DMS53 treated with DMSO at 0.1 percent for 48 hours (cell line): ENCODE measurements around the gene GYS1.

Experiments
- DNase-seq: peaks from one replicate; lab custom pipeline; 2025; ENCODE audit not compliant: unreplicated experiment; lab: John Stamatoyannopoulos, UW

GYS1 gene

DNA sequence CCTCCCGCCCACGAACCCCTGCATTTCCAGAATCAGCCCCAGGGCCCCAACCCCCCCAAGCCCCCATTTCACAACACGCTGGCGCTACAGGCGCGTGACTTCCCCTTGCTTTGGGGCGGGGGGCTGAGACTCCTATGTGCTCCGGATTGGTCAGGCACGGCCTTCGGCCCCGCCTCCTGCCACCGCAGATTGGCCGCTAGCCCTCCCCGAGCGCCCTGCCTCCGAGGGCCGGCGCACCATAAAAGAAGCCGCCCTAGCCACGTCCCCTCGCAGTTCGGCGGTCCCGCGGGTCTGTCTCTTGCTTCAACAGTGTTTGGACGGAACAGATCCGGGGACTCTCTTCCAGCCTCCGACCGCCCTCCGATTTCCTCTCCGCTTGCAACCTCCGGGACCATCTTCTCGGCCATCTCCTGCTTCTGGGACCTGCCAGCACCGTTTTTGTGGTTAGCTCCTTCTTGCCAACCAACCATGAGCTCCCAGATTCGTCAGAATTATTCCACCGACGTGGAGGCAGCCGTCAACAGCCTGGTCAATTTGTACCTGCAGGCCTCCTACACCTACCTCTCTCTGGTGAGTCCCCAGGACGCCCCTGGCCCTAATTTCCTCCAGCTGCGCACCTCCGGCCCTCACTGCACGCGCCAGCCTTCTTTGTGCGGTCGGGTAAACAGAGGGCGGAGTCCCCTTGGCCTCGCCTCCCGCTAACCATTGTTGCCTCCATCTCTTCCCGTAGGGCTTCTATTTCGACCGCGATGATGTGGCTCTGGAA, 27.9 kb downstream of the GYS1 start, which contains the start of gene FTL:
TSS of gene FTL (plus strand) at position 270 of the 766 bp plus-strand sequence. CDS start at position 469, 199 bp downstream.
- peak; percentile 81 for DNase-seq

- peak; percentile 36 for DNase-seq
These were observed 28.7 kb downstream of the GYS1 start for GRCh38 chr19:48964205-48965039.

DNA sequence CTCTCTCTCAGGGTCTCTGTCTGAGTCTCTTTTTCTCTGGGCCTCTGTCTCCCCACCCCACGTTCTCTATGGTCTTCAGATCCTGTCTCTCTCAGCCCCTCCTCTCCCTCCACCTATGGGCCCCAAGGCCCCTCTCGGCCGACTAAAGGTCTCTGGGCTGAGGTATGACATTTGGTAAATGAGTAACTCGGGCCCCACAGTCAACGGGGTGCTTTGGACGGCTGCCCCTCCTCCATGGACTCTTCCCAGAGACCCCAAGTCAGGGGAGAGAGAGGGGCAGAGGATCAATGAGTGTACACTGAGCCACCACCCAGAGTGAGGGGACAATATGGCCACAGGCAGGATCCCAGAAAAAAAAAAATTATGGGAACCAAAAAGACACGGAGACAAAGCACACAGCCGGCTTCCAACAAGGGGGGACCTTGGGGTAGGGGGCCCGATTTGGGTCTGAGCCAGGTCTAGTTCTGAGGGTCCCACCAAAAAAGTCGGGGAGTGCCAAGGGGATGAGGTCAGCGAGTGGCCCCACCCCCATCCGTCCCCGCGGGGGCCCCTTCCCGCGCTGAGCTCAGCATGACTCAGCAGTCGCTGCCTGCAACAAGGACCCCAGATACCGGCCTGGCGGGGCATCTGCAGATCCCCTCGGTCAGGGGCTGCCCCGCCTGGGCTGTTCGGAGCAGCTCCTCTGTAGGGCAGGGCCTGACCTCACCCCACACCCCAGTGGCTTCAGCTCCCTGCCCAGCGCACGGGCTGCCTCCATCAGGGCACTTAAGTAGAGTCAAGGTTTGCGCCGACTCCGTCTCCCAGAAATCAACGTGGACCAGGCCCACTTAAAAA, 29.5 kb downstream of the GYS1 start:
- DNase-seq = peak; percentile 12

- DNase-seq = no peak
These were observed 30.3 kb downstream of the GYS1 start for GRCh38 chr19:48962849-48963165.

DNA sequence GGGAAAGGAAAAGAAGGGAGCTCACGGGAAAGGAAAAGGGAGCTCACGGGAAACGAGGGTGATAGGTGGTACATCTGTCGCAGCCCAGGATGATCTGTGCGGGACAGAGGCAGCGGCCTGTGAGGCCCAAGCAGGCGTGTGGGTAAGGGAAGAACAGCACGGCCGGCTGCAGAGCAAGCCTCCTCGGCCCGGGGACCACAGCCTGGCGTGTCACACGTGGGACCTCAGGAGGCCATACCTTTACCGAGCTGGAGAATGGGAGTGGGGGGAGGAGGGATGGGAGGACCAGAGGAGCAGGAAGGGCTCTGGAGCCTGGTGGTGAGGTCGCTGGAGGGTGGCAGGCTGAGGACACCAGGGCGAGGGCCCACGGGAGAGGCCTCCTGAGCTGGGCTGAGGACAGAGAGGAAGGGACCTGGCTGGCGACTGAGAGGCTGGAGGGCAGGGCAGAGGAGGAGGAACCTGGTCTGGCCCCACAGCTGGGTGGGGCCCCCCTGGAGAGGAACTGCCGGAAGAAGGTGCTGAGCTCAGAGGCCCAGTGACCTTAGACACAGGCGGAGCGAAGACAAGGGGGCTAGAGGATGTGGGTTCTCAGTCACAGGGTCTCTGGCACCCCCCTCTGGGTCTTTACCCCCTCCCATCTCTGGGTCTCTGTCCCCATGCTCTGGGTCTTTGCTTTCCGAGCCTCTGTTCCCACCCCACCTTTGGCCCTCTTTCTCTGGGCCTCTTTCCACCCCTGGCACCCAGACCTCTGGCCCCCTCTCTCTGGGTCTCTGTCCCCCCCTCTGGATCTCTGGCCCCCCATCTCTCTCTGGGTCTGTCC, 30.9 kb downstream of the GYS1 start:
- peak; percentile 73 for DNase-seq

DNA sequence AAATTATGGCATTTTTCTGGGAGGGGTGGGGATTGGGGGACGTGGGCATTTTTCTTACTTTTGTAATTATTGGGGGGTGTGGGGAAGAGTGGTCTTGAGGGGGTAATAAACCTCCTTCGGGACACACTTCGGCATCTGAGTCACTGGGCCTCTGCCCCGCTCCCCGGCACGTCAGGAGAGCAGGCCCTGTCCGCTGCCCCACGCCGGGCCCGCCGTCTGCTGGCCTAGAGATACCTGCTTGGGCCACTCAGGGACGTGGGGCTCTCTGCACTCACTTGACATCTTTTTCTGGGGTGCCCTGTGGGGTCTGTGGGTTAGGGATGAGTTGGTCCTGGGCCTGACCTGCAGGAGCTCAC, 31.5 kb downstream of the GYS1 start:
- no peak for DNase-seq

DNA sequence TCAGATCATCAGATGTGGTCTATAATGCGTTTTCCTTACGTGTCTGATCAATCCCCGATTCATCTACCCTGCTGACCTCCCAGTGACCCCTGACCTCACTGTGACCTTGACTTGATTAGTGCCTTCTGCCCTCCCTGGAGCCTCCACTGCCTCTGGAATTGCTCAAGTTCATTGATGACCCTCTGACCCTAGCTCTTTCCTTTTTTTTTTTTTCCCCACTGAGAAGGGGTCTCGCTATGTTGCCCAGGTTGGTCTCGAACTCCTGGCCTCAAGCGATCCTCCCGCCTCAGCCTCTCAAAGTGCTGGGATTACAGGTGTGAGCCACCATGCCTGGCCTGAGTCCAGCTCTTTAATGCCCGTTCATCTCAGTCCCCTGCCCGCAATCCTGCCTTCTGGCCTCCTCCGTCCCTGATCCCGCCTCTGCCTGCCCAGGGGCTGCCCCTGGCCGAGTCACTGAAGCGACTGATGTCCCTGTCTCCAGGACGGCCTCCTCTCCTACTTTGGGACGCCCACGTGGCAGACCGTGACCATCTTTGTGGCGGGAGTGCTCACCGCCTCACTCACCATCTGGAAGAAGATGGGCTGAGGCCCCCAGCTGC, 32.0 kb downstream of the GYS1 start:
- DNase-seq = no peak

- no peak for DNase-seq
These were observed 33.5 kb downstream of the GYS1 start for GRCh38 chr19:48959341-48960239.

DNA sequence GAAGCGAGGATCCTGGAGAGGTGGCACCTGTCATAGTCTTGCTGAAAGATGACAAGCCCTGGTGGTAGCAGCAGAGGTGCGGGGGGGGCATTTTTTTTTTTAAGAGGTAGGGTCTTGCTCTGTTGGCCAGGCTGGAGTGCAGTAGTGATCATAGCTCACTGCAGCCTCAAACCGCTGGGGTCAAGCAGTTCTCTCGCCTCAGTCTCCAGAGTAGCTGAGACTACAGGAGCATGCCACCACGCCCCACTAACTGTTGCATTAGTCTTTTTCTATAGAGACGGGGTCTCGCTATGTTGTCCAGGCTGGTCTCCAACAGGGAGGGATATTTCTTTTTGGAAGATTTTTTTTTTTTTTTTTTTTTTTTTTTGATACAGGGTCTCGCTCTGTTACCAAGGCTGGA, 35.1 kb downstream of the GYS1 start:
- DNase-seq = no peak

GRCh38 chr19:48955308-48955958, 37.7 kb downstream of the GYS1 start:
- DNase-seq = no peak

GRCh38 chr19:48954595-48955307, 38.4 kb downstream of the GYS1 start, which contains the start of gene BAX:
Gene BAX, plus strand, starts transcription at chr19:48954875. Its CDS starts 54 bp downstream, at chr19:48954929.
- peak; percentile 94 for DNase-seq

DNA sequence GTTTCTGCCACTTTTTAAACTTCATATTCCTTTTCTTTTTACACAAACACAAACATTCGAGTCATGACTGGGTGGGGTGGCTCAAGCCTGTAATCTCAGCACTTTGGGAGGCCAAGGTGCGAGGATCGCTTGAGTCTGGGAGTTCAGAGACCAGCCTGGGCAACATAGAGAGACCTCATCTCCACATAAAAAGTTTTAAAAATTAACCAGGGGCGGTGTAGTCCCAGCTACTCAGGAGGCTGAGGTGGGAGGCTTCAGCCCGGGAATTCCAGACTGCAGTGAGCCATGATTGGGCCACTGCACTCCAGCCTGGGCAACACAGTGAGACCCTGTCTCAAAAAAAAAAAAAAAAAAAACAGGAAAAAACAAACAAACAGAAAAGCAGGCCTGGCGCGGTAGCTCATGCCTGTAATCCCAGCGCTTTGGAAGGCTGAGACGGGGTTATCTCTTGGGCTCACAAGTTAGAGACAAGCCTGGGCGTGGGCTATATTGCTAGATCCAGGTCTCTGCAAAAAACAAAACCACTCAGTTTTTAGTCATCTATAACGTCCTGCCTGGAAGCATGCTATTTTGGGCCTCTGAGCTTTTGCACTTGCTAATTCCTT, 39.0 kb downstream of the GYS1 start:
- no peak for DNase-seq

- DNase-seq = no peak
These were observed 40.0 kb downstream of the GYS1 start for GRCh38 chr19:48953141-48953540.

DNA sequence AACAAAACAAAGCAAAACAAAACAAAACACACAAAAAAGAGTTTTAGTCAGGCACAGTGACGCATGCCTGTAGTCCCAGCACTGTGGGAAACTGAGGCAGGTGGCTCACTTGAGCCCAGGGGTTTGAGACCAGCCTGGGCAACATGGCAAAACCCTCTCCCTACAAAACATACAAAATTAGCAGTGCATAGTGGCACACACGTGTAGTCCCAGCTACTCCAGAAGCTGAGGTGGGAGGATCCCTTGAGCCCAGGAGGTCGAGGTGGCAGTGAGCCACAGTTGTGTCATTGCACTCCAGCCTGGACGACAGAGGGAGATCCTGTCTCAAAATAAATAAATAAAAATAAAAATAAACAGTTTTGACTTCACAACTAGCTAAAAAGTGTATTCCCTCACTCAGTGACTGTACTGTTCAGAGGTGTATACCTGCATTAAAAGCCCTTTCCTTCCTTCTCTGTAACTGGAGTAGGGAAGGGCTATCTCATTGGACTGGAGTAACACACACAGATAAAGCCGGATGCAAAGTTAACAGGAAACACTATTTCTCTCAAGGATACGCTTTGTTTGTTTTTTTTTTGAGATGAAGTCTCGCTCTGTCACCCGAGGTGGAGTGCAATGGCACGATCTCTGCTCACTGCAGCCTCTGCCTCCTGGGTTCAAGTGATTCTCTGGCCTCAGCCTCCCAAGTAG, 42.1 kb downstream of the GYS1 start:
- DNase-seq = peak; percentile 42

- DNase-seq = no peak
These were observed 43.0 kb downstream of the GYS1 start for GRCh38 chr19:48950159-48950558.

DNA sequence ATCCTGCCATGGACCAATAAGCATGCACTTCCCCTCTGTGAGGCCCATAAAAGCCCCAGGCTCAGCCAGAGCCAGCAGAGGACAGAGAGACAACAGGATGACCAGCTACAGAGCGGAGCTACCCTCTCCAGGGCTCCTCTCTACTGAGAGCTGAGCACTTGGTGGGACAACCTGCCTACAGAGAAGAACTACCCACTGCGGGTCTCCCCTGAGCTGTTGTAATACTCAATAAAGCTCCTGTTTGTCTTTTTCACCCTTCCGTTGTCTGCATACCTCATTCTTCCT, 45.9 kb downstream of the GYS1 start:
- no peak for DNase-seq
